H9 (cell line): ENCODE data around the gene ARHGEF7. TPM values are rescaled to one million over a fixed set of nuclear protein-coding genes. Genes with fewer than 3 reads are reported as not detected.

Source experiments
- DNase-seq: peaks from one replicate; pipeline ENCODE4 v3.0.0-alpha.2; 2017
- H2AFZ ChIP-seq: one replicate; pipeline ENCODE4 v1.6.1; 2013; ENCODE audit warnings: mild to moderate bottlenecking, low read length, control low read depth, moderate library complexity
- H2AK5ac ChIP-seq: 2 replicates; pipeline ENCODE4 v1.6.1; 2013; ENCODE audit warnings: low read length, control low read depth, mixed read lengths; ENCODE audit not compliant: insufficient read length
- H2BK120ac ChIP-seq: one replicate; pipeline ENCODE4 v1.6.1; 2013; ENCODE audit warnings: low read depth, mild to moderate bottlenecking, low read length, control low read depth, inconsistent platforms; ENCODE audit not compliant: poor library complexity, severe bottlenecking
- H2BK12ac ChIP-seq: 2 replicates; pipeline ENCODE4 v1.6.1; 2013; ENCODE audit warnings: low read length, control low read depth, mixed read lengths, low read depth; ENCODE audit not compliant: insufficient read length
- H2BK15ac ChIP-seq: 2 replicates; pipeline ENCODE4 v1.6.1; 2013; ENCODE audit warnings: low read depth, low read length, control low read depth
- H2BK20ac ChIP-seq: one replicate; pipeline ENCODE4 v1.6.1; 2013; ENCODE audit warnings: low read depth, mild to moderate bottlenecking, low read length, control low read depth, inconsistent platforms; ENCODE audit not compliant: poor library complexity, severe bottlenecking
- H2BK5ac ChIP-seq: 2 replicates; pipeline ENCODE4 v1.6.1; 2013; ENCODE audit warnings: low read length, control low read depth, mixed read lengths; ENCODE audit not compliant: insufficient read length
- H3K14ac ChIP-seq: 2 replicates; pipeline ENCODE4 v1.6.1; 2013; ENCODE audit warnings: low read length, control low read depth; ENCODE audit not compliant: insufficient read depth
- H3K18ac ChIP-seq: 2 replicates; pipeline ENCODE4 v1.6.1; 2013; ENCODE audit warnings: low read depth, mild to moderate bottlenecking, mixed read lengths, low read length, control low read depth; ENCODE audit not compliant: insufficient read length
- H3K23ac ChIP-seq: 2 replicates; pipeline ENCODE4 v1.6.1; 2013; ENCODE audit warnings: low read length, control low read depth, mixed read lengths, low read depth; ENCODE audit not compliant: insufficient read length
- H3K23me2 ChIP-seq: 2 replicates; pipeline ENCODE4 v1.6.1; 2013; ENCODE audit warnings: low read depth, mild to moderate bottlenecking, mixed read lengths, low read length, control low read depth; ENCODE audit not compliant: insufficient read length, poor library complexity, severe bottlenecking
- H3K27ac ChIP-seq: 2 replicates; pipeline ENCODE4 v1.5.1; 2013; ENCODE audit warnings: low read length, control low read depth, mixed read lengths, low read depth; ENCODE audit not compliant: insufficient read length
- H3K27me3 ChIP-seq: 2 replicates; pipeline ENCODE4 v1.6.1; 2013; ENCODE audit warnings: low read length, control low read depth, inconsistent platforms; ENCODE audit not compliant: insufficient read depth
- H3K4ac ChIP-seq: 2 replicates; pipeline ENCODE4 v1.6.1; 2013; ENCODE audit warnings: low read depth, mild to moderate bottlenecking, control low read depth, inconsistent platforms, low read length, moderate library complexity
- H3K4me1 ChIP-seq: 2 replicates; pipeline ENCODE4 v1.6.1; 2013; ENCODE audit warnings: low read length, control low read depth, inconsistent platforms; ENCODE audit not compliant: insufficient read depth
- H3K4me2 ChIP-seq: 2 replicates; pipeline ENCODE4 v1.6.1; 2013; ENCODE audit warnings: low read length, control low read depth, mixed read lengths; ENCODE audit not compliant: insufficient read length, insufficient read depth
- H3K56ac ChIP-seq: 2 replicates; pipeline ENCODE4 v1.6.1; 2013; ENCODE audit warnings: low read depth, mild to moderate bottlenecking, mixed read lengths, low read length, control low read depth; ENCODE audit not compliant: insufficient read length
- H3K79me1 ChIP-seq: 2 replicates; pipeline ENCODE4 v1.6.1; 2013; ENCODE audit warnings: low read depth, mild to moderate bottlenecking, moderate library complexity, low read length, control low read depth, inconsistent platforms; ENCODE audit not compliant: insufficient read depth, poor library complexity, severe bottlenecking
- H3K79me2 ChIP-seq: 2 replicates; pipeline ENCODE4 v1.6.1; 2013; ENCODE audit warnings: low read length, control low read depth, inconsistent platforms; ENCODE audit not compliant: insufficient read depth
- H3K9ac ChIP-seq: 2 replicates; pipeline ENCODE4 v1.6.1; 2013; ENCODE audit warnings: low read length, control low read depth, mixed read lengths; ENCODE audit not compliant: insufficient read length; ENCODE audit errors: extremely low read depth
- H3K9me3 ChIP-seq: one replicate; pipeline ENCODE4 v1.6.1; 2013; ENCODE audit warnings: low read depth, low read length, inconsistent platforms; ENCODE audit not compliant: control insufficient read depth
- H3T11ph ChIP-seq: one replicate; pipeline ENCODE4 v1.6.1; 2013; ENCODE audit warnings: mild to moderate bottlenecking, low read length, control low read depth, inconsistent platforms
- H4K20me1 ChIP-seq: one replicate; pipeline ENCODE4 v1.6.1; 2013; ENCODE audit not compliant: control insufficient read depth, insufficient read length, insufficient read depth
- H4K5ac ChIP-seq: 2 replicates; pipeline ENCODE4 v1.6.1; 2013; ENCODE audit warnings: low read depth, mild to moderate bottlenecking, mixed read lengths, low read length, control low read depth; ENCODE audit not compliant: insufficient read length
- H4K8ac ChIP-seq: replicated peaks from 2 replicates; pipeline ENCODE4 v1.6.1; 2013; ENCODE audit warnings: low read length, control low read depth, mixed read lengths, low read depth; ENCODE audit not compliant: insufficient read length
- H4K91ac ChIP-seq: 2 replicates; pipeline ENCODE4 v1.6.1; 2013; ENCODE audit warnings: low read depth, mild to moderate bottlenecking, moderate library complexity, mixed read lengths, low read length, control low read depth; ENCODE audit not compliant: insufficient read length
- H3K27ac Mint-ChIP-seq, 3 experiments: 2 replicates in 2 of 3; 3 replicates in 1 of 3; pipeline ENCODE4 v1.8.0; 2020 to 2021; ENCODE audit warnings: mixed read lengths in 3 of 3, mild to moderate bottlenecking in 1 of 3, moderate library complexity in 1 of 3
- H3K27me3 Mint-ChIP-seq: 2 replicates; pipeline ENCODE4 v1.8.0; 2021; ENCODE audit warnings: low read depth, mild to moderate bottlenecking, moderate library complexity, mixed read lengths
- H3K36me3 Mint-ChIP-seq, 3 experiments: 2 replicates in 2 of 3; 3 replicates in 1 of 3; pipeline ENCODE4 v1.8.0; 2020 to 2021; ENCODE audit warnings: low read depth in 3 of 3, mixed read lengths in 3 of 3; ENCODE audit not compliant: insufficient read depth in 1 of 3
- H3K4me1 Mint-ChIP-seq, 2 experiments: 2 replicates each; pipeline ENCODE4 v1.8.0; 2020; ENCODE audit warnings: mixed read lengths in 2 of 2
- H3K4me3 Mint-ChIP-seq, 2 experiments: 2 replicates in 1 of 2; 3 replicates in 1 of 2; pipeline ENCODE4 v1.8.0; 2020 to 2021; ENCODE audit warnings: mild to moderate bottlenecking in 2 of 2, mixed read lengths in 2 of 2, moderate library complexity in 1 of 2
- H3K9me3 Mint-ChIP-seq, 2 experiments: 2 replicates in 1 of 2; 3 replicates in 1 of 2; pipeline ENCODE4 v1.8.0; 2020; ENCODE audit warnings: mild to moderate bottlenecking in 2 of 2, mixed read lengths in 2 of 2, moderate library complexity in 1 of 2
- WGBS: extraction: QIAGEN DNeasy Blood & Tissue Kit; methylation state at CpG from one replicate; pipeline ENCODE4 v1.1.7; 2013; ENCODE audit warnings: missing lambda C conversion rate, low lambda C conversion rate, mixed read lengths; ENCODE audit not compliant: insufficient read length; ENCODE audit errors: extremely low coverage; 5-methylcytosine and 5-hydroxymethylcytosine counted together
- total RNA-seq: library from RNA; stranded (reverse); gene quantifications from 2 replicates; pipeline ENCODE4 v1.2.1, GENCODE V29; 2021
- TF ChIP-seq, protein P1 (sequence below): fragments of 200-600 bp; sonication (generic); conservative IDR thresholded peaks from 3 replicates; pipeline ENCODE4 v1.8.0; 2021; ENCODE audit warnings: antibody characterized with exemption, mild to moderate bottlenecking

Gene ARHGEF7
- total RNA-seq, 1 experiment from 2014 or later: 51.9 TPM

GRCh38 chr13:111278743-111279652, 163.9 kb downstream of the ARHGEF7 start:
- Mint-ChIP-seq H3K9me3 (no peaks in the 10 kb centered on the region), H3K27me3 (no peaks in the 10 kb centered on the region; the same call in 1 of the 2 replicates), H3K4me1 (no peaks in the 10 kb centered on the region), H3K4me3 (no peak overlapping the region), H3K36me3 (peaks cover 17 to 69% (median 68%) of the 10 kb centered on the region in 3 experiments; a peak in 6 of 7 replicates), H3K27ac (no peak overlapping the region; a peak in 1 of 7 replicates)
- no peak overlapping the region for H4K5ac ChIP-seq
- H3K9me3 ChIP-seq: no peaks in the 10 kb centered on the region
- no peak overlapping the region for H4K8ac ChIP-seq
- no CpG with 5 or more reads among the region's 17 CpGs for WGBS
- no peak overlapping the region for H2BK15ac ChIP-seq
- no peak overlapping the region for H3K14ac ChIP-seq
- H3K79me1 ChIP-seq: no peaks in the 10 kb centered on the region
- no peak overlapping the region for H2BK120ac ChIP-seq
- no peak overlapping the region for H4K91ac ChIP-seq
- H4K20me1 ChIP-seq: no peaks in the 10 kb centered on the region
- no peaks in the 10 kb centered on the region for H3K27me3 ChIP-seq
- H3K23ac ChIP-seq: no peak overlapping the region
- no peaks in the 10 kb centered on the region for H3K79me2 ChIP-seq
- no peak overlapping the region for H3K56ac ChIP-seq
- no peak overlapping the region for H2BK5ac ChIP-seq
- H3K18ac ChIP-seq: no peak overlapping the region
- H3K23me2 ChIP-seq: no peaks in the 10 kb centered on the region
- no peak overlapping the region for H3T11ph ChIP-seq
- TF ChIP-seq, protein P1, sequence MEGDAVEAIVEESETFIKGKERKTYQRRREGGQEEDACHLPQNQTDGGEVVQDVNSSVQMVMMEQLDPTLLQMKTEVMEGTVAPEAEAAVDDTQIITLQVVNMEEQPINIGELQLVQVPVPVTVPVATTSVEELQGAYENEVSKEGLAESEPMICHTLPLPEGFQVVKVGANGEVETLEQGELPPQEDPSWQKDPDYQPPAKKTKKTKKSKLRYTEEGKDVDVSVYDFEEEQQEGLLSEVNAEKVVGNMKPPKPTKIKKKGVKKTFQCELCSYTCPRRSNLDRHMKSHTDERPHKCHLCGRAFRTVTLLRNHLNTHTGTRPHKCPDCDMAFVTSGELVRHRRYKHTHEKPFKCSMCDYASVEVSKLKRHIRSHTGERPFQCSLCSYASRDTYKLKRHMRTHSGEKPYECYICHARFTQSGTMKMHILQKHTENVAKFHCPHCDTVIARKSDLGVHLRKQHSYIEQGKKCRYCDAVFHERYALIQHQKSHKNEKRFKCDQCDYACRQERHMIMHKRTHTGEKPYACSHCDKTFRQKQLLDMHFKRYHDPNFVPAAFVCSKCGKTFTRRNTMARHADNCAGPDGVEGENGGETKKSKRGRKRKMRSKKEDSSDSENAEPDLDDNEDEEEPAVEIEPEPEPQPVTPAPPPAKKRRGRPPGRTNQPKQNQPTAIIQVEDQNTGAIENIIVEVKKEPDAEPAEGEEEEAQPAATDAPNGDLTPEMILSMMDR: no peak
- DNase-seq: no peak
- no peak overlapping the region for H2BK12ac ChIP-seq
- H3K9ac ChIP-seq: no peak overlapping the region
- no peak overlapping the region for H2AK5ac ChIP-seq
- H3K4ac ChIP-seq: no peak overlapping the region
- H2BK20ac ChIP-seq: no peak overlapping the region
- H3K27ac ChIP-seq: no peak overlapping the region
- no peak overlapping the region for H3K4me2 ChIP-seq
- H2AFZ ChIP-seq: no peak overlapping the region
- no peaks in the 10 kb centered on the region for H3K4me1 ChIP-seq
